Vagina (tissue), 2 donors: Measurements from ENCODE around the gene PCBP3. TPM values are rescaled to one million over a fixed set of nuclear protein-coding genes. Genes with fewer than 3 reads are reported as not detected.

ENCODE experiments used
- DNase-seq, 2 donors: peaks; one replicate each; pipeline ENCODE4 v3.0.0-alpha.2; 2017; ENCODE audit errors: extremely low spot score in 2 of 2
- H3K27ac ChIP-seq: fragments of 200-600 bp; sonication (generic); one replicate; pipeline ENCODE4 v1.5.1; 2019
- H3K27me3 ChIP-seq: fragments of 200-600 bp; sonication (generic); one replicate; pipeline ENCODE4 v1.5.1; 2019
- H3K36me3 ChIP-seq, 2 donors: fragments of 200-600 bp; sonication (generic); one replicate each; pipeline ENCODE4 v1.5.1; 2017 to 2019
- H3K4me1 ChIP-seq: fragments of 200-600 bp; sonication (generic); one replicate; pipeline ENCODE4 v1.5.1; 2019
- H3K4me3 ChIP-seq, 2 donors: fragments of 200-600 bp; sonication (generic); 1 replicate in 1 of 2; 2 replicates in 1 of 2; pipeline ENCODE4 v1.5.1; 2016 to 2019
- H3K9me3 ChIP-seq: fragments of 200-600 bp; sonication (generic); one replicate; pipeline ENCODE4 v1.5.1; 2019
- CTCF ChIP-seq, 3 experiments: fragments of 450-650 bp in 2 of 3; fragments of 200-600 bp in 1 of 3; sonication (generic) in 1 of 3; IDR thresholded peaks; one replicate each; pipeline ENCODE4 v1.5.1; 2017 to 2019; ENCODE audit warnings: antibody characterized with exemption in 3 of 3, mild to moderate bottlenecking in 2 of 3, moderate library complexity in 2 of 3
- POLR2A ChIP-seq, 2 donors: fragments of 450-650 bp; IDR thresholded peaks; one replicate each; pipeline ENCODE4 v1.6.1; 2017; ENCODE audit warnings: antibody characterized with exemption in 2 of 2, mild to moderate bottlenecking in 2 of 2, moderate library complexity in 2 of 2
- POLR2AphosphoS5 ChIP-seq, 2 donors: sonication (generic); formaldehyde crosslinking; IDR thresholded peaks; one replicate each; pipeline ENCODE4 v1.9.0; 2017; ENCODE audit warnings: antibody characterized with exemption in 2 of 2, mild to moderate bottlenecking in 2 of 2, low read depth in 1 of 2; ENCODE audit not compliant: insufficient read depth in 1 of 2
- intact Hi-C: fragments of 100-400 bp; cut with DNase I; formaldehyde crosslinking; loops from one replicate; pipeline ENCODE4 v1.15.1; 2023
- total RNA-seq: library from RNA; depleted of rRNA; stranded (reverse); fragments of >200 nt; gene quantifications from one replicate; pipeline ENCODE4 v1.2.3, GENCODE V29; 2016

PCBP3 gene
- total RNA-seq, 1 donor from 2014 or later, result 4.9 TPM

GRCh38 chr21:45791562-45792418 is 148.3 kb downstream of the PCBP3 start:
- Histone ChIP-seq H3K4me1 (no peaks in the 10 kb centered on the region), H3K27ac (no peak overlapping the region), H3K27me3 (no peaks in the 10 kb centered on the region), H3K4me3 (no peak overlapping the region), H3K36me3 (no peaks in the 10 kb centered on the region), H3K9me3 (no peaks in the 10 kb centered on the region)
- intact Hi-C loops, result no loop called here
- DNase-seq, result no peak
- TF ChIP-seq CTCF (IDR thresholded peaks at IDR 0.05) (no peak), POLR2AphosphoS5 (IDR thresholded peaks at IDR 0.05; ENCODE audit: insufficient read depth in 1 of 2, low read depth in 1 of 2) (no peak), POLR2A (IDR thresholded peaks at IDR 0.05) (no peak)

DNA sequence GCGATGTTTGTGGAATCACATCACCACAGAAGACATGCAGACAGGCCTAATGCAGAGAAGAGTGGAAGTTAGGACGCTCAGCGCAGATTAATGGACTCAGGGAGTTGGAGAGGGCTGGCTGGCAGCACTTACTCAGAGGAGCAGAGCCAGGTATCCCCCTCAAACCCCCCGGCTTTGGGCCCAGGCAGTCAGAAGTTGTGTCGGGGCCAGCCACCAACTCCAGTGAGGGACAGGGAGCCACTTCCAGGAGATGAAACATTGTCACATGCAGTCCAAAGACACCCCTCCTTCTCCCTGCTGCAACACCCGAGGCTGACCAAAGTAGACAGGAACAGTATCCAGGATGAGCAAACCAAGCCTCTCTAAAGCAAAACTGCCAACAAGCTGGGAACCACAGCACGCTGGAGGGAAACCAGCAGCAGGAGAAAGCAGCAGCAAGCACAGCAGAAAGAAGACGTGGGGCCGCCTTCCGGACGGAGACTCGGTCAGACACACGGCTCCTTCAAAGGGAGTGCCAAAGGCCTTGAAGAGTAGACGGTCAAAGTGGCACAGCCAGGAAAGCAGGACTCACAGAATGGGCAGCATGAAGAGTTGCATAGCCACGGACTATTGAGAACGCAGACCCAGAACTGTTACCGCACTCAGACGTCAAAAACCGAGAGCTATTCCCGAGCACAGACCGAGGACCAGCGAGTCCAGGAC is 149.3 kb downstream of the PCBP3 start:
- Histone ChIP-seq H3K27me3 (no peaks in the 10 kb centered on the region), H3K9me3 (no peaks in the 10 kb centered on the region), H3K4me1 (no peaks in the 10 kb centered on the region), H3K4me3 (no peak overlapping the region), H3K36me3 (no peaks in the 10 kb centered on the region), H3K27ac (no peak overlapping the region)
- intact Hi-C loops, result no loop called here
- TF ChIP-seq POLR2AphosphoS5 (IDR thresholded peaks at IDR 0.05; ENCODE audit: insufficient read depth in 1 of 2, low read depth in 1 of 2), result no peak
- no peak for TF ChIP-seq POLR2A (IDR thresholded peaks at IDR 0.05)
- TF ChIP-seq CTCF (IDR thresholded peaks at IDR 0.05), result no peak
- peak; percentile 74 to 90 for DNase-seq

- TF ChIP-seq POLR2AphosphoS5 (IDR thresholded peaks at IDR 0.05; ENCODE audit: insufficient read depth in 1 of 2, low read depth in 1 of 2), result no peak
- TF ChIP-seq CTCF (IDR thresholded peaks at IDR 0.05), result no peak
- TF ChIP-seq POLR2A (IDR thresholded peaks at IDR 0.05), result no peak
- H3K4me1 ChIP-seq, result no peaks in the 10 kb centered on the region
- H3K36me3 ChIP-seq, result no peaks in the 10 kb centered on the region
- H3K27me3 ChIP-seq, result no peaks in the 10 kb centered on the region
- H3K9me3 ChIP-seq, result no peaks in the 10 kb centered on the region
- no peak overlapping the region for H3K4me3 ChIP-seq
- no peak overlapping the region for H3K27ac ChIP-seq
- DNase-seq, result no peak
- intact Hi-C loops, result no loop called here
These were observed 150.5 kb downstream of the PCBP3 start for GRCh38 chr21:45794027-45794426.

DNA sequence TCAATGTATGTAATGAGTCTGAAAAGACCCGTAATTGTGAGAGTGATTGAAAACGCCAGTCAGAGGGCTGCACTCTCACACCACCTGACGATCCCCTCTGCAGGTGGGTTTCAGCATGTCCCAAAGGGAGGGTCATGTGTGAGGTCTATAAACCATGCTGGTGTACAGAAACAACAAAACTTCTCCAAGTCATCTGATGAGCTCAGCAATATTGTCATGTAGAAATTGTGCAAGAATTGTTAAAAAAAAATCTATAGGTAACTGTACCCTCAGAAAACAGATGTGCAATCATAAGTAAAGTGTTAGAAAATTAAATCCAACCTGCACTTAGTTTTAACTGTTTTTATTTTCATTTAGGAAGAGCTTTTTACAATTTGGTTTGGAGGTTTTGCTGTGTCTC is 152.5 kb downstream of the PCBP3 start:
- H3K27me3 ChIP-seq, result no peaks in the 10 kb centered on the region
- intact Hi-C loops, result no loop called here
- H3K9me3 ChIP-seq, result no peaks in the 10 kb centered on the region
- H3K36me3 ChIP-seq, result no peaks in the 10 kb centered on the region
- no peaks in the 10 kb centered on the region for H3K4me1 ChIP-seq
- H3K4me3 ChIP-seq, result no peak overlapping the region
- TF ChIP-seq CTCF (IDR thresholded peaks at IDR 0.05) (no peak), POLR2AphosphoS5 (IDR thresholded peaks at IDR 0.05; ENCODE audit: insufficient read depth in 1 of 2, low read depth in 1 of 2) (no peak), POLR2A (IDR thresholded peaks at IDR 0.05) (no peak)
- no peak for DNase-seq
- H3K27ac ChIP-seq, result no peak overlapping the region

- Histone ChIP-seq H3K27me3 (no peaks in the 10 kb centered on the region), H3K4me3 (no peak overlapping the region), H3K36me3 (no peaks in the 10 kb centered on the region), H3K4me1 (no peaks in the 10 kb centered on the region), H3K9me3 (no peaks in the 10 kb centered on the region), H3K27ac (no peak overlapping the region)
- no peak for DNase-seq
- TF ChIP-seq POLR2A (IDR thresholded peaks at IDR 0.05) (no peak), POLR2AphosphoS5 (IDR thresholded peaks at IDR 0.05; ENCODE audit: insufficient read depth in 1 of 2, low read depth in 1 of 2) (no peak), CTCF (IDR thresholded peaks at IDR 0.05) (no peak)
- intact Hi-C loops, result no loop called here
These were observed 153.8 kb downstream of the PCBP3 start for GRCh38 chr21:45797338-45797737.
